Activated CD8-positive, alpha-beta memory T cell treated with anti-CD3 and anti-CD28 coated beads, Interleukin-2, amount 50 U/mL, for 1 hour (primary cell): ENCODE measurements around the gene LEMD1.
"Not testable (repeated sequence)": the region's sequence is repeated elsewhere in the genome, so short reads cannot be mapped to it uniquely, and the experiment has no call there.

Experiments
- DNase-seq: peaks from one replicate; pipeline ENCODE4 v3.0.0-alpha.2; 2020; ENCODE audit errors: extremely low read depth

The LEMD1 gene

GRCh38 chr1:205380882-205381281, 41.0 kb downstream of the LEMD1 start:
- no peak for DNase-seq

- no peak for DNase-seq
These were observed 42.8 kb downstream of the LEMD1 start for GRCh38 chr1:205379056-205379455.

- DNase-seq, result no peak
These were observed 44.5 kb downstream of the LEMD1 start for GRCh38 chr1:205377355-205377754.

- no peak for DNase-seq
These were observed 45.1 kb downstream of the LEMD1 start for GRCh38 chr1:205376739-205377138.

GRCh38 chr1:205375835-205376545, 45.9 kb downstream of the LEMD1 start:
- DNase-seq, result no peak

- no peak for DNase-seq
These were observed 47.4 kb downstream of the LEMD1 start for GRCh38 chr1:205374210-205375078.

- DNase-seq, result no peak
These were observed 48.1 kb downstream of the LEMD1 start for GRCh38 chr1:205373798-205374175.

GRCh38 chr1:205373022-205373797, 48.6 kb downstream of the LEMD1 start:
- no peak for DNase-seq

GRCh38 chr1:205371871-205372660, 49.8 kb downstream of the LEMD1 start:
- no peak for DNase-seq

GRCh38 chr1:205370780-205371179, 51.1 kb downstream of the LEMD1 start:
- DNase-seq, result no peak

GRCh38 chr1:205369701-205370123, 52.1 kb downstream of the LEMD1 start:
- no peak for DNase-seq

GRCh38 chr1:205368478-205368877, 53.4 kb downstream of the LEMD1 start:
- DNase-seq, result no peak

- no peak for DNase-seq
These were observed 55.9 kb downstream of the LEMD1 start for GRCh38 chr1:205365945-205366463.

- DNase-seq, result not testable (repeated sequence)
These were observed 56.8 kb downstream of the LEMD1 start for GRCh38 chr1:205365086-205365485.

- DNase-seq, result no peak
These were observed 61.0 kb downstream of the LEMD1 start for GRCh38 chr1:205360891-205361290.

GRCh38 chr1:205359771-205360565, 61.9 kb downstream of the LEMD1 start:
- DNase-seq, result no peak

- DNase-seq, result no peak
These were observed 63.3 kb downstream of the LEMD1 start for GRCh38 chr1:205358579-205358978.

- DNase-seq, result no peak
These were observed 64.3 kb downstream of the LEMD1 start for GRCh38 chr1:205357567-205357966.

GRCh38 chr1:205356440-205357139, 65.3 kb downstream of the LEMD1 start, which contains the start of gene KLHDC8A:
TSS of gene KLHDC8A (minus strand) at chr1:205356922. CDS start at chr1:205343604, 13,318 bp downstream.
- no peak for DNase-seq

GRCh38 chr1:205355075-205355453, 66.8 kb downstream of the LEMD1 start:
- DNase-seq, result no peak
